Loucy (cell line): Measurements from ENCODE around the gene WBP2.

Experiments
- H2AFZ ChIP-seq: fragments of 200-600 bp; sonication (generic); 2 replicates; pipeline ENCODE4 v1.6.0; 2016; ENCODE audit warnings: antibody characterized with exemption, mild to moderate bottlenecking, low read length, moderate library complexity
- H3F3A ChIP-seq: fragments of 200-600 bp; 2 replicates; pipeline ENCODE4 v1.6.0; 2016; ENCODE audit warnings: antibody characterized with exemption, low read depth, mild to moderate bottlenecking
- H3K27me3 ChIP-seq: fragments of 200-600 bp; sonication (generic); 2 replicates; pipeline ENCODE4 v1.6.1; 2014; ENCODE audit warnings: low read length, mild to moderate bottlenecking; ENCODE audit not compliant: insufficient read depth, poor library complexity, severe bottlenecking
- H3K36me3 ChIP-seq: fragments of 200-600 bp; sonication (generic); 2 replicates; pipeline ENCODE4 v1.6.1; 2016; ENCODE audit warnings: low read length; ENCODE audit not compliant: insufficient read depth
- H3K4me1 ChIP-seq: fragments of 200-600 bp; sonication (generic); 2 replicates; pipeline ENCODE4 v1.5.1; 2014; ENCODE audit warnings: low read length, mild to moderate bottlenecking; ENCODE audit not compliant: insufficient read depth, poor library complexity, severe bottlenecking
- H3K4me2 ChIP-seq: fragments of 200-600 bp; sonication (generic); 2 replicates; pipeline ENCODE4 v1.6.0; 2014; ENCODE audit warnings: antibody characterized with exemption, low read length, low read depth, mild to moderate bottlenecking; ENCODE audit not compliant: poor library complexity, severe bottlenecking
- H3K4me3 ChIP-seq: fragments of 200-600 bp; sonication (generic); 2 replicates; pipeline ENCODE4 v1.5.1; 2014; ENCODE audit warnings: low read length, mild to moderate bottlenecking, mixed read lengths; ENCODE audit not compliant: poor library complexity, severe bottlenecking
- H3K79me2 ChIP-seq: fragments of 200-600 bp; sonication (generic); 2 replicates; pipeline ENCODE4 v1.6.1; 2014; ENCODE audit warnings: low read length; ENCODE audit not compliant: insufficient read depth
- H3K9ac ChIP-seq: fragments of 200-600 bp; sonication (generic); 2 replicates; pipeline ENCODE4 v1.6.0; 2014; ENCODE audit warnings: mild to moderate bottlenecking, low read depth, low read length, moderate library complexity; ENCODE audit not compliant: poor library complexity, severe bottlenecking
- H3K9me2 ChIP-seq: fragments of 200-600 bp; sonication (generic); replicated peaks from 2 replicates; pipeline ENCODE4 v1.6.1; 2016; ENCODE audit warnings: low read depth, low read length, mixed read lengths
- H3K9me3 ChIP-seq: fragments of 200-600 bp; sonication (generic); 2 replicates; pipeline ENCODE4 v1.6.1; 2014; ENCODE audit warnings: mild to moderate bottlenecking, antibody characterized with exemption, low read length, low read depth; ENCODE audit not compliant: insufficient read depth
- H4K20me1 ChIP-seq: fragments of 200-600 bp; sonication (generic); 2 replicates; pipeline ENCODE4 v1.6.0; 2014; ENCODE audit warnings: antibody characterized with exemption, low read length, mild to moderate bottlenecking; ENCODE audit not compliant: insufficient read depth, poor library complexity, severe bottlenecking
- CTCF ChIP-seq: fragments of 200-600 bp; sonication (generic); conservative IDR thresholded peaks from 2 replicates; pipeline ENCODE4 v1.5.1; 2014; ENCODE audit warnings: mild to moderate bottlenecking, antibody characterized with exemption, low read length
- EZH2phosphoT487 ChIP-seq: fragments of 200-600 bp; IDR thresholded peaks from 2 replicates; pipeline ENCODE4 v1.6.1; 2018; ENCODE audit warnings: antibody characterized with exemption, mild to moderate bottlenecking, moderate library complexity, borderline replicate concordance

The WBP2 gene

GRCh38 chr17:75837899-75838298 lies 17.2 kb downstream of the WBP2 start:
- H3K9me3 ChIP-seq, result no peaks in the 10 kb centered on the region
- H3K36me3 ChIP-seq, result peaks cover 47% of the 10 kb centered on the region; the same call in 1 of the 2 replicates
- H3K9me2 ChIP-seq, result no peaks in the 10 kb centered on the region
- no peaks in the 10 kb centered on the region for H3F3A ChIP-seq
- peaks cover 33% of the 10 kb centered on the region for H4K20me1 ChIP-seq
- H3K9ac ChIP-seq, result no peak overlapping the region
- TF ChIP-seq EZH2phosphoT487 (no peak), CTCF (no peak)
- H3K27me3 ChIP-seq, result no peaks in the 10 kb centered on the region
- H3K79me2 ChIP-seq, result peaks cover 39% of the 10 kb centered on the region
- no peak overlapping the region for H2AFZ ChIP-seq
- no peak overlapping the region for H3K4me2 ChIP-seq
- H3K4me1 ChIP-seq, result peaks cover 21% of the 10 kb centered on the region
- no peak overlapping the region for H3K4me3 ChIP-seq

- TF ChIP-seq CTCF (no peak), EZH2phosphoT487 (no peak)
- no peak overlapping the region for H2AFZ ChIP-seq
- peaks cover 19% of the 10 kb centered on the region for H3K4me1 ChIP-seq
- H3K27me3 ChIP-seq, result no peaks in the 10 kb centered on the region
- no peak overlapping the region for H3K9ac ChIP-seq
- peaks cover 27% of the 10 kb centered on the region for H3K79me2 ChIP-seq
- H3K36me3 ChIP-seq, result peaks cover 47% of the 10 kb centered on the region; the same call in 1 of the 2 replicates
- H3K9me2 ChIP-seq, result no peaks in the 10 kb centered on the region
- H4K20me1 ChIP-seq, result peaks cover 34% of the 10 kb centered on the region
- no peak overlapping the region for H3K4me3 ChIP-seq
- no peaks in the 10 kb centered on the region for H3K9me3 ChIP-seq
- H3F3A ChIP-seq, result no peaks in the 10 kb centered on the region
- H3K4me2 ChIP-seq, result no peak overlapping the region
Measured at GRCh38 chr17:75836605-75837004, 18.5 kb downstream of the WBP2 start.

GRCh38 chr17:75835654-75835987 lies 19.5 kb downstream of the WBP2 start:
- peaks cover 19% of the 10 kb centered on the region for H3K4me1 ChIP-seq
- no peaks in the 10 kb centered on the region for H3K9me2 ChIP-seq
- H3F3A ChIP-seq, result no peaks in the 10 kb centered on the region
- H3K79me2 ChIP-seq, result peaks cover 23% of the 10 kb centered on the region
- TF ChIP-seq EZH2phosphoT487 (no peak), CTCF (no peak)
- H4K20me1 ChIP-seq, result peaks cover 35% of the 10 kb centered on the region
- no peaks in the 10 kb centered on the region for H3K9me3 ChIP-seq
- no peak overlapping the region for H3K4me2 ChIP-seq
- no peaks in the 10 kb centered on the region for H3K27me3 ChIP-seq
- H3K36me3 ChIP-seq, result peaks cover 50% of the 10 kb centered on the region; the same call in 1 of the 2 replicates
- no peak overlapping the region for H3K9ac ChIP-seq
- no peak overlapping the region for H2AFZ ChIP-seq
- H3K4me3 ChIP-seq, result no peak overlapping the region
